Neuronal stem cell (in vitro differentiated cells): ENCODE measurements around the gene PHKA2.

ENCODE experiments used
- DNase-seq: peaks from one replicate; pipeline ENCODE4 v3.0.0-alpha.2; 2013; ENCODE audit warnings: low spot score
- H2AFZ ChIP-seq: one replicate; pipeline ENCODE4 v1.6.1; 2013; ENCODE audit warnings: mild to moderate bottlenecking, low read length, inconsistent platforms
- H2AK5ac ChIP-seq: 2 replicates; pipeline ENCODE4 v1.6.1; 2013; ENCODE audit warnings: low read depth, mild to moderate bottlenecking, inconsistent platforms, low read length, moderate library complexity, mixed read lengths
- H2BK120ac ChIP-seq: 2 replicates; pipeline ENCODE4 v1.6.1; 2013; ENCODE audit warnings: low read depth, mild to moderate bottlenecking, inconsistent platforms, low read length, moderate library complexity, mixed read lengths
- H2BK12ac ChIP-seq: one replicate; pipeline ENCODE4 v1.6.1; 2013; ENCODE audit warnings: low read length, inconsistent platforms
- H2BK15ac ChIP-seq: 2 replicates; pipeline ENCODE4 v1.6.1; 2013; ENCODE audit warnings: mild to moderate bottlenecking, low read length, inconsistent platforms, mixed read lengths
- H2BK5ac ChIP-seq: one replicate; pipeline ENCODE4 v1.6.1; 2013; ENCODE audit warnings: inconsistent platforms, mild to moderate bottlenecking, low read length, moderate library complexity
- H3K14ac ChIP-seq: one replicate; pipeline ENCODE4 v1.6.1; 2013; ENCODE audit warnings: low read length, inconsistent platforms
- H3K18ac ChIP-seq: 2 replicates; pipeline ENCODE4 v1.6.1; 2013; ENCODE audit warnings: low read length, inconsistent platforms
- H3K23ac ChIP-seq: 2 replicates; pipeline ENCODE4 v1.6.1; 2013; ENCODE audit warnings: low read depth, mild to moderate bottlenecking, mixed read lengths, low read length, inconsistent platforms; ENCODE audit not compliant: poor library complexity
- H3K27ac ChIP-seq: replicated peaks from 3 replicates; pipeline ENCODE4 v1.5.1; 2013; ENCODE audit warnings: low read length, inconsistent platforms
- H3K27me3 ChIP-seq, 3 experiments: 2 replicates each; pipeline ENCODE4 v1.6.1; 2013; ENCODE audit warnings: low read length in 3 of 3, mild to moderate bottlenecking in 2 of 3, inconsistent platforms in 1 of 3, low read depth in 1 of 3, mixed read lengths in 1 of 3, moderate library complexity in 1 of 3; ENCODE audit not compliant: control insufficient read depth in 3 of 3, insufficient read depth in 3 of 3
- H3K36me3 ChIP-seq, 2 donors: replicated peaks in 1 of 2; 2 replicates each; pipeline ENCODE4 v1.6.1; 2013; ENCODE audit warnings: low read length in 2 of 2; ENCODE audit not compliant: control insufficient read depth in 2 of 2, insufficient read depth in 2 of 2
- H3K4ac ChIP-seq: 2 replicates; pipeline ENCODE4 v1.6.1; 2013; ENCODE audit warnings: inconsistent platforms, mild to moderate bottlenecking, low read length, moderate library complexity
- H3K4me1 ChIP-seq, 2 donors: 1 replicate in 1 of 2; 2 replicates in 1 of 2; pipeline ENCODE4 v1.6.1; 2013; ENCODE audit warnings: low read length in 2 of 2, low read depth in 1 of 2; ENCODE audit not compliant: control insufficient read depth in 2 of 2, insufficient read depth in 1 of 2
- H3K4me2 ChIP-seq: one replicate; pipeline ENCODE4 v1.6.1; 2013; ENCODE audit warnings: mild to moderate bottlenecking, low read length, inconsistent platforms; ENCODE audit not compliant: insufficient read depth, poor library complexity, severe bottlenecking
- H3K4me3 ChIP-seq, 2 donors: 2 replicates each; pipeline ENCODE4 v1.5.1; 2013; ENCODE audit warnings: low read length in 2 of 2, mild to moderate bottlenecking in 2 of 2, inconsistent platforms in 1 of 2, moderate library complexity in 1 of 2
- H3K79me1 ChIP-seq: one replicate; pipeline ENCODE4 v1.6.1; 2013; ENCODE audit warnings: low read depth, mild to moderate bottlenecking, inconsistent platforms, low read length, moderate library complexity
- H3K9ac ChIP-seq: one replicate; pipeline ENCODE4 v1.6.1; 2013; ENCODE audit warnings: mild to moderate bottlenecking, low read depth, low read length, inconsistent platforms; ENCODE audit not compliant: poor library complexity
- H3K9me3 ChIP-seq, 2 donors: replicated peaks in 1 of 2; 2 replicates each; pipeline versions ENCODE3 to v1.6.1; 2013; ENCODE audit warnings: low read length in 2 of 2, mild to moderate bottlenecking in 2 of 2, inconsistent platforms in 1 of 2, low read depth in 1 of 2, mixed read lengths in 1 of 2, moderate library complexity in 1 of 2; ENCODE audit not compliant: control insufficient read depth in 2 of 2, insufficient read depth in 1 of 2
- H4K8ac ChIP-seq: one replicate; pipeline ENCODE4 v1.6.1; 2013; ENCODE audit warnings: low read depth, mild to moderate bottlenecking, inconsistent platforms, low read length, moderate library complexity
- H4K91ac ChIP-seq: one replicate; pipeline ENCODE4 v1.6.1; 2013; ENCODE audit warnings: low read length, low read depth, mild to moderate bottlenecking, inconsistent platforms; ENCODE audit not compliant: poor library complexity
- WGBS, 2 donors: extraction: QIAGEN DNeasy Blood & Tissue Kit; methylation state at CpG; one replicate each; pipeline ENCODE4 v1.1.7; 2013; ENCODE audit warnings: missing lambda C conversion rate in 2 of 2, mixed read lengths in 1 of 2; ENCODE audit not compliant: insufficient read length in 2 of 2, insufficient replicate concordance in 1 of 2; ENCODE audit errors: extremely low coverage in 2 of 2; 5-methylcytosine and 5-hydroxymethylcytosine counted together

PHKA2 gene

DNA sequence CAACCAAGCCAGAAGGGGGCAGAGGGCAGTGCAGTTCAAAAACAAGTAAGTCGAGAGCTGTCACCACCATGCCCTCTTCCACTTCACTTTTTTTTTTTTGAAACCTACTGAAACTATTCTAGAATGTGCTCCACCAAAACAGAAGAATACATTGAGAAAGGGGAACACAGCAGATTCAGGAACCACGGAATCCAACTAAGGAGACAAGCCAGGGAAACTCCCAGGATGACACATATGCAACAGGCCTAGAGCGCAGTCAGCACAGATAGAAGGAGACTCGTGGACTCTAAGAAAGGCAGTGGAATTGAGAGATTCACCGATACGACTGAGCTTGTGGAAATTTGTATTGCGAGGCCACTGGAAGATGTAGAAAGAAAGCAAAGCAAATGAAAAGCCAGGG is 66.1 kb downstream of the PHKA2 start:
- H2AFZ ChIP-seq: no peak overlapping the region
- H2BK12ac ChIP-seq: no peak overlapping the region
- H3K4me1 ChIP-seq: no peaks in the 10 kb centered on the region
- peaks cover 4 to 18% of the 10 kb centered on the region in 2 donors for H3K36me3 ChIP-seq
- no peak overlapping the region for H2BK120ac ChIP-seq
- no peak overlapping the region for H2BK15ac ChIP-seq
- no peak overlapping the region for H3K4me2 ChIP-seq
- no peak overlapping the region for H3K23ac ChIP-seq
- H3K14ac ChIP-seq: no peak overlapping the region
- no peak overlapping the region for H4K91ac ChIP-seq
- H3K4me3 ChIP-seq: no peak overlapping the region
- peaks cover 0 to 13% of the 10 kb centered on the region in 2 donors for H3K9me3 ChIP-seq
- H3K9ac ChIP-seq: no peak overlapping the region
- no peaks in the 10 kb centered on the region for H3K27me3 ChIP-seq
- no peak overlapping the region for H3K27ac ChIP-seq
- H2AK5ac ChIP-seq: no peak overlapping the region
- no peak for DNase-seq
- WGBS, 2 donors: no CpG with 5 or more reads among the region's 7 CpGs
- no peak overlapping the region for H4K8ac ChIP-seq
- no peaks in the 10 kb centered on the region for H3K79me1 ChIP-seq
- no peak overlapping the region for H3K18ac ChIP-seq
- no peak overlapping the region for H3K4ac ChIP-seq
- H2BK5ac ChIP-seq: no peak overlapping the region

DNA sequence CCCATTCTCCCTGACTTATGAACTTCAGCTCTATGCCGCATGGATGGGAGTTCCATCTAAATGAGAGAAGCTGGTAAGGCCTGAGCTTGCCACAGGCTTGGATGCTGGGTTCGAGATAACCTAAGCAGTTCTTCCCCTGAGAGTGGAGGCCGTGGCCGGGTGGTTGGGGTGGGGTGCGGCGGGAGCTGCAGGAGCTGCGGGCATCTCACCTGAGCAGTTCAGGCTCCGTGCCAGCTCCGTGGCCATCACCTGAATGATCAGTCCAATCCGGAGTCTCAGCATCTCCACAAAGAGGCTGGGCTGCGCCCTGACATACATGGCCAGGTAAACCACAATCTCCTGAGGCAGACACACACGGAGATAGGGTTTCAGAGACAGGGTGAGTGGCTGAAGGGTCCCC is 77.6 kb downstream of the PHKA2 start:
- H3K9me3 ChIP-seq: no peaks in the 10 kb centered on the region
- peaks cover 2 to 41% of the 10 kb centered on the region in 2 donors for H3K36me3 ChIP-seq
- no peak overlapping the region for H3K9ac ChIP-seq
- H2BK5ac ChIP-seq: no peak overlapping the region
- no peak overlapping the region for H2AK5ac ChIP-seq
- H3K27ac ChIP-seq: no peak overlapping the region
- no CpG with 5 or more reads among the region's 12 CpGs for WGBS, 2 donors
- H3K23ac ChIP-seq: no peak overlapping the region
- H3K4me2 ChIP-seq: no peak overlapping the region
- H2BK120ac ChIP-seq: no peak overlapping the region
- H2BK15ac ChIP-seq: no peak overlapping the region
- no peak overlapping the region for H3K4me3 ChIP-seq
- H3K18ac ChIP-seq: no peak overlapping the region
- no peak overlapping the region for H4K8ac ChIP-seq
- H2BK12ac ChIP-seq: no peak overlapping the region
- no peaks in the 10 kb centered on the region for H3K27me3 ChIP-seq
- no peak overlapping the region for H3K14ac ChIP-seq
- H3K4me1 ChIP-seq: no peaks in the 10 kb centered on the region
- H3K4ac ChIP-seq: no peak overlapping the region
- no peak overlapping the region for H2AFZ ChIP-seq
- H4K91ac ChIP-seq: no peak overlapping the region
- no peak for DNase-seq
- peaks cover 2% of the 10 kb centered on the region for H3K79me1 ChIP-seq

DNA sequence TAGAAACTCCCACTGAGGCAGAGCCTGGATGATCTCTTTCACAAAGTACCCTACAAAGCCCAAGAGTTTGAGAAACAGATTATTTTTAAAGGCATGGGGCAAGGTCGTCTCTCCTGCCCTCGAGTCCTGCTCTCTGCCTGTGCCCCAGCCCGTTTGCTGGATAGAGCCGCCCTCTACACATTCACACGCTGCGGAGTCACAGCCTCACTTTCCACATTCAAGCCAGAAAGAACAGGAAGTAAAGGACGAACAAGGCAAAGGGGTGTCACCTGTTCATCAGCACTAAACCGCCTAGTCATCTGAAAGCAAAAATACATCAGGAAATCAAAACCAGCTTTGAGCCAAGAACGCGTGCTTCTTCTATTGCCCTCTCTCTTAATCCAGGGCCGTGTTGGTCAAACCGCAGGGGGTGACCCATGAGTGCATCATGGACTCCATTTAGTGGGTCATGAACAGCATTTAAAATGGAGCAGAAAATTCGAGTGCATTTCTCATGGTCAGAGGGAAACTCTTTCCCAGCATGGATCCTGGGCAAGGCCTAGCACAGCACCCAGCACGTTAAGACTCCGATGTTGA is 83.4 kb downstream of the PHKA2 start:
- Histone ChIP-seq H3K23ac (no peak overlapping the region), H3K9ac (no peak overlapping the region), H2BK5ac (no peak overlapping the region), H3K14ac (no peak overlapping the region), H3K4me1 (peaks cover 0 to 3% of the 10 kb centered on the region in 2 donors), H2AK5ac (no peak overlapping the region), H3K27me3 (no peaks in the 10 kb centered on the region), H4K91ac (no peak overlapping the region), H3K9me3 (no peaks in the 10 kb centered on the region), H3K27ac (no peak overlapping the region), H3K4me2 (no peak overlapping the region), H2BK120ac (no peak overlapping the region), H3K36me3 (peaks cover 2 to 5% of the 10 kb centered on the region in 2 donors), H3K4me3 (no peak overlapping the region), H3K79me1 (peaks cover 2% of the 10 kb centered on the region), H2AFZ (no peak overlapping the region), H3K4ac (no peak overlapping the region), H3K18ac (no peak overlapping the region), H4K8ac (no peak overlapping the region), H2BK12ac (no peak overlapping the region), H2BK15ac (no peak overlapping the region)
- WGBS, 2 donors: no CpG with 5 or more reads among the region's 15 CpGs
- no peak for DNase-seq

- Histone ChIP-seq H3K9me3 (no peaks in the 10 kb centered on the region), H2AK5ac (no peak overlapping the region), H3K4me2 (no peak overlapping the region), H3K4me1 (peaks cover 0 to 5% of the 10 kb centered on the region in 2 donors), H3K18ac (no peak overlapping the region), H4K91ac (no peak overlapping the region), H4K8ac (no peak overlapping the region), H2BK12ac (no peak overlapping the region), H2BK120ac (no peak overlapping the region), H3K79me1 (peaks cover 2% of the 10 kb centered on the region), H2BK15ac (no peak overlapping the region), H2AFZ (no peak overlapping the region), H3K27ac (no peak overlapping the region), H3K27me3 (no peaks in the 10 kb centered on the region), H3K36me3 (peaks cover 0 to 3% of the 10 kb centered on the region in 2 donors), H3K23ac (no peak overlapping the region), H3K14ac (no peak overlapping the region), H2BK5ac (no peak overlapping the region), H3K4me3 (no peak overlapping the region), H3K4ac (no peak overlapping the region), H3K9ac (no peak overlapping the region)
- DNase-seq: no peak
- WGBS, 2 donors: no CpG with 5 or more reads among the region's 13 CpGs
These were observed 84.0 kb downstream of the PHKA2 start for GRCh38 chrX:18899796-18900380.
